RPMI7951 (cell line): ENCODE results near the gene EHD3. TPM values are rescaled to one million over a fixed set of nuclear protein-coding genes. Genes with fewer than 3 reads are reported as not detected.
A peak's percentile ranks its signal among the peaks of the same experiment; 100 is the strongest.

Source experiments
- DNase-seq: peaks from one replicate; pipeline ENCODE4 v3.0.0-alpha.2; 2012; ENCODE audit warnings: low read depth
- total RNA-seq: library from RNA; depleted of rRNA; stranded (reverse); fragments of >200 nt; shearing (Covaris generic); gene quantifications from 2 replicates; pipeline ENCODE4 v1.2.3, GENCODE V29; 2014; rRNA removed

The EHD3 gene
- 19.9 and 20.0 TPM in 2 replicates for total RNA-seq

GRCh38 chr2:31233741-31234682, at the start of gene EHD3:
Gene EHD3 (plus strand): TSS chr2:31234152. CDS start chr2:31234622, 470 bp downstream.
- DNase-seq = peak; percentile 94

- no peak for DNase-seq
Measured at GRCh38 chr2:31187166-31187565, 46.8 kb upstream of the EHD3 start.

GRCh38 chr2:31188131-31188530, 45.8 kb upstream of the EHD3 start:
- no peak for DNase-seq

GRCh38 chr2:31189141-31189540, 44.8 kb upstream of the EHD3 start:
- no peak for DNase-seq

GRCh38 chr2:31190188-31190587, 43.8 kb upstream of the EHD3 start:
- DNase-seq = no peak

DNA sequence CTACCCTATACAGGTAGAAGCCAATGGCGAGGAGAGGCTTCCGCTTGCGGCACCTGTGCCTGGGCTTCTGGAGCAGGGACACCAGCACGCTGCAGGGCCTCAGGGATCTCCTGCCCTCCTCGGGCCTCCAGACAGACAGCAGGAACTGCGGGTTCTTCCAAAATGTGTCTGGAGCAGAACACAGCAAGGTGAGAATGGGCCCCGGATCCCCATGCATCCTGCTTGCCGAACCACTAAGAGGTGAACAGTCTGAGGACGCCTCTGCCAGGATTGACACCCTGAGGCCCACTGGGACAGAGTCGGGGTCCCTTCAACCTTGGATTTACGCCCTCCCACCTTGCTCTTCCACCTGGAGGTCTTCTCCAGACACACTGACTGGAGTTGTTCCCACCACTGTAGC, 42.0 kb upstream of the EHD3 start:
- DNase-seq = no peak

- DNase-seq = no peak
Measured at GRCh38 chr2:31192396-31192795, 41.6 kb upstream of the EHD3 start.

GRCh38 chr2:31192851-31193392, 41.0 kb upstream of the EHD3 start:
- DNase-seq = no peak

DNA sequence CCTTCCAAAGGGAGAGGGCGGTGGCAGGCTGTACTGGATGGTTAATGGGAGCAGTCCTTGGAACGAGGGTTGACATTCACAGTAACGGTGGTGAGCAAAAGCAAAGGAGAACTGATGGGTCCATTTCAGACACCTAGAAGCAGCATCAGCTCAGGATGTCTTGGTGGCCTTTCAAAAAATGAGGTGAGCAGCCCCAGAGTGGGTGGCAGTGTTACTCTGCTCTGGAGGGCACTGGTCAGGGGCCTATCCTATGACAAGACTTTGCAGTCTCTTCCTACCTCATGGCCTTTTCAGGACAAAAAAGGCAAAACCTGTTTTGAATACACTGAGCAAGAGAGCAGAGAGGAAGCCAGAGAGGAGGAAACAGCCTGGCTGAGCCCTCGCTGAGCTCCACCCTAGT, 40.1 kb upstream of the EHD3 start:
- DNase-seq = no peak

DNA sequence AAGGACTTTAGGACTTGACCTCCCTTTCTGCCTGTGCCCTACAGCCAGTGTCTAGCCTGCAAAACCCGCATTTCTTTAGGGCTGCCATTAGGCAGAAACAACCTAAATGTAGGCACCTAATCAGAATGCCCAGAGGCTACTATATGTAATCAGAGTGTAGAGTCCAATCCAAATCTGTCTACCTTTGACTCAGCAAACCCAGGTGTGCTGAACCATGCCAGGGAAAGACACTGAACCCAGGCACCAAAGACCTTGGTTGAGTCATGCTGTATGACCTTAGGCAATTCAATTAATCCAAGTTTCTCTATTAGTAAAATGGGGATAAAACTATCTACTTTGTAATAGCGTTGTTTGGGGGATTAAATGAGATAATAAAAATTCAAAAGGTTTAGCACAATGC, 37.3 kb upstream of the EHD3 start:
- DNase-seq = no peak

DNA sequence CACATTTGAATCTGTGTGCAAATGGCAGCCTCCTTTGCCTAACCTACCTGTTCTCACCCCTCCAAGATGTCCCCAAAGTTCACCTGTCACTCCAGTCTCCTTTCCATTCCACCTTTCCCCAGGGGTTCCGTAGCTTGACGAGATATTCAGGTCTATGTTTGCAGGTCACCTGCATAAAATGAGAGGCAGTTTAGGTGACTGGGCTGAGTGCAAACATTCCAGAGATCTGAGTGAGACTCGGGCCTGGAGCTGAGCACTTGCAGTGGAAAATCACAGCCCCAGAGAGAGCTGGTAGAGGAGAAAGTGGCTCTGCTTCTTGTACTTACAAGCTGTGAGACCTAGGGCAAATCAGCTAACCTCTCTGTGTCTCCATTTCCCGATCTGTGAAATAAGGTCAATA, 36.8 kb upstream of the EHD3 start:
- no peak for DNase-seq

DNA sequence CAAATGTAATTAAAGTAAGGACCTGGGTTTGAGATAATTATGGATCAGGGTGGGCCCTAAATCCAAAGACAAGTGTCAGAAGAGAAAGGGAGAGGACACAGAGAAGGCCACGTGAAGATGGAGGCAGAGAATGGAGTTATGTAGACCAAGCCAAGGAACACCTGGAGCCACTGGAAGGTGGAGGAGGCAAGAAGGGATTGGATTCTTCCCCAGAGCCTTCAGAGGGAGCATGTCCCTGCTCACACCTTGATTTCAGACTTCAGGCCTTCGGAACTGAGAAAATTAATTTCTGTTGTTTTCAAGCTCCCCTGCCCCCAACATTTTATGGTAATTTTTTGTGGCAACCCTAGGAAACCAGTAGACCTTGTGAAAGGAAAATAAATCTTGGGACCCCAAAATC, 36.3 kb upstream of the EHD3 start:
- DNase-seq = no peak

GRCh38 chr2:31199206-31199605, 34.7 kb upstream of the EHD3 start:
- no peak for DNase-seq

GRCh38 chr2:31200972-31201371, 33.0 kb upstream of the EHD3 start:
- DNase-seq = no peak

DNA sequence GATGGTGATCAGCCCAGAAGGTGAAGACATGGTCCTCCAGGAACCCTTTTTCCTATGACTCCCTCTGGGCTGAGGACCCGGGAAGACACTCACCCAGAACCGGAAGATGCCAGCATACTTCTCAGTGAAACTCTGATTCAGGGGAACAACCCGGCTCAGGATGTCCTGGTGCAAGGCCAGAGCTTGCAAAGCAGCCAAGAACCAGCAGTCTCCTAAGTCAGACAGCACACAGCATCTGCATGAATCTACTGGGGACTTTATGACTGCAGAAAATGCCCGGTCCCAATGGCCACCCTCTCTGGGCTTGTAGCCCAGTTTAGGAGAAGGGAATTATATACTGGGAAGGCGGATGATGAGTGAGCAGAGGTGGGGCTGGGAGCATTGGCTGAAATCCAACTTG, 31.9 kb upstream of the EHD3 start:
- no peak for DNase-seq

DNA sequence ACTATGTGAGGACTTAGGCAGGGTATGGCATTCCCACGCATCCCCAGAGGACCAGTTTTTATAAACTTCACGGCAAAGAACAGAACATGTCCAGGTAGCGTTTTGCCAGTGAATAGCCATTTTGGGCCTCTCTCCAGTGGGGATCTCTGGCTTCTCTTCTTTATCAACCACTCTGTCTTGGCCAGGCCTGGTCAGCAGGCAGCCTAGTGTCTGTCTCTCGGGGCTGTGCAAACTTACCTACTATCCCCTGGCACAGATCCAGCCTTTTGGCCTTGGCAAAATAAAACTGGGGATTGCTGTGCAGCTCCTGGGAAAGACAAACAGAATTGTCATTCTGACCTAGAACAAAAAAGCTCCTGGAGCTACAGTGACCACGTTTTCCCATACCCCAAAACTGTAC, 31.1 kb upstream of the EHD3 start:
- no peak for DNase-seq

DNA sequence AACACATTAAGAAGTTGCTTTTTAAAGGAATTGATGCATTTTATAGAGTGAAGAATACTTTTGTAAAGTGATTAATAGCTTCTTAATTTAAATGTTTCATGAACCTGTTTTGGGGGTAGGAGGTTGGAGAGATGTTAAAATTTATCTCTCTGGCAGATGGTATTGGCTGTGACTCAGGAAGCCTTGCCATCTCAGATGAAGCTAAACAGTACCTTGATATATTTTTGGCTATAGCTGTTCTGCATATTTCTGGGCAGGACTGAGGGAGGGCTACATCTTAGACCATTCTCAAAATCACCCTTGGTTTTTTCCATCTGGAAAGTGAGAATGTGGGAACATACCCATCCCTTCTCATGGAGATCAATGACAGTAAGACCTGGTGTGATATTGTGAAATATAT, 30.0 kb upstream of the EHD3 start:
- no peak for DNase-seq

DNA sequence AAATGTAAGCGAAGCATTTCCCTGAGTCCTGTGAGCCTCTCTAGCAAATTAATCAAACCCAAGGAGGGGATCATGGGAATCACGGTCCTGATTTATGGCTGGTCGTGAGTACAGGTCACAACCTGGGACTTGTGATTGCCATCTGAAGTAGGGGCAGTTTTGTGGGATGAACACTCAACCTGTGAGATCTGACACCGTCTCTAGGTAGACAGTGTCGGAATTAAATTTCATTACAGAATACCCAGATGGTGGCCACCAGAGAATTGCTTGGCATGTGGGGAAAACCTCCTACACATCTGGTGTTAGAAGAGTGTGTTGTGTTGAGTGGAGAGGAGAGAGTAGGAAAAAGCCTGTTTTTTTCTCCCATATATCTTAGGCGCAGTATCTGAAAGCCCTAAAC, 29.2 kb upstream of the EHD3 start:
- DNase-seq = no peak

DNA sequence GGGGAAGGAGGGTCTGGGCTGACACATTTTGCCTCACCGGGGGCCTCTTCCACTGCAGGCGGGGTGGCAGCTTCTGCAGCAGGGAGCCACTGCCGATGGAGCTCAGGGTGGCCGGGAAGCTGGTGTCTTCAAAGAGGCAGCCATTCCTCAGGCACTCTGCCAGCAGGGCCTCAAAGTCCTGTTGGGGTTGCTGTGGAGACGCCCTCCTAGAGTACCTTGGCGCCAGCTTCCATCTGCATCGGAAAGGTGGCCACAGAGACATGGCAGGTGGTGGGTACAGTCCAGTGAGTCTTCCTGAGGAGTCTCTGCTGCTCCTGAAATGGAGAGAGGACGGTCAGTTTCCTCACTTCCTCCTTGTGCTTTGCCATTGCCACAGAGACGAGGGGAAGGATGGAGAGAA, 28.8 kb upstream of the EHD3 start:
- DNase-seq = no peak

GRCh38 chr2:31205613-31206012, 28.3 kb upstream of the EHD3 start:
- no peak for DNase-seq

DNA sequence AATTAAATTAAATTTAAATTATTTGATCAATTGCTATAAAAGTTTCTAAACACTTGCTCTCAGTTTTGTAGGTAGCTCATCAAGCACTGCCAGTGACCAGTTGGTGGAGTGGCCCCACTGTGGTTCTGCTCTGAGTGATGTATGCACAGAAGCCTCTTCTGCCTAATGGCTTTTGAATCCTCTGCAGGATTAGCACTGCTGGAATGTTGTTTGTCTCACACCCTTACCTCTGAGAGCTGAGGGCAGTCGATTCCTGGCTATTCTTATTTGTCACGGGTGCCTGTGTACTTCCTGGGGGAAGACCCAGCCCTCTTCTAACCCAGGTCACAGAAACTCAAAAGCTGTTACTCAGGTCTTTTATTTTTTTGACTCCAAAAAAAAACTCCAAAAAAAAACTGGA, 26.2 kb upstream of the EHD3 start:
- DNase-seq = no peak

DNA sequence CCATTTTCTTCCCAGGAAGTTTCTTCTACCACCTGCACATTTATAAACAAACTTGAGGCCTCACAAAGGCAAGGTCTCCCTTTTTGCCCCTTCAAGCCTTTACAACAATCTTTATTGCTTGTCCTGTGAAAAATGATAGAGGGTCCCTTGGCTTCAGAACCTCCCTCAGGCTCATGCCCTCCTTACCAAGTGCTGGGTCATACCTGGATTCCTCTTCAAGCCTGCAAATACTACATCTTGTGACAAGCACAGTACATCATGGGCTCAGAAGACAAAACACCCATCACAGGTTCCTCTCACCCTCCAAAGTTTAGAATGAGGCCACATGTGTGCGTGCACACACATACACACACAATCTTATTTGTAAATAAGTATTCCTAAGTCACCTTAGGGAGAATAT, 25.7 kb upstream of the EHD3 start:
- DNase-seq = no peak
